HG03039 (cell line): ENCODE measurements around the gene E2F2.

Experiments used
- ATAC-seq: cut with Tn5 transposase; IDR thresholded peaks from one replicate; pipeline ENCODE4 v1.9.1; 2021; ENCODE audit warnings: mild to moderate bottlenecking, moderate library complexity; ENCODE audit not compliant: unreplicated experiment

The E2F2 gene

GRCh38 chr1:23530747-23531561, at the start of gene E2F2:
E2F2 (minus strand) TSS chr1:23531233; CDS start chr1:23530793, 440 bp downstream.
- ATAC-seq = peak; percentile 39

GRCh38 chr1:23578997-23579363, 47.9 kb upstream of the E2F2 start:
- no peak for ATAC-seq

GRCh38 chr1:23578311-23578996, 47.4 kb upstream of the E2F2 start:
- ATAC-seq = no peak

- peak; percentile 75 for ATAC-seq
Observed at GRCh38 chr1:23577056-23578004, 46.3 kb upstream of the E2F2 start.

- ATAC-seq = no peak
Observed at GRCh38 chr1:23576338-23577055, 45.5 kb upstream of the E2F2 start.

GRCh38 chr1:23575226-23575810, 44.3 kb upstream of the E2F2 start:
- no peak for ATAC-seq

GRCh38 chr1:23574265-23574754, 43.3 kb upstream of the E2F2 start:
- no peak for ATAC-seq

GRCh38 chr1:23573574-23574182, 42.6 kb upstream of the E2F2 start:
- no peak for ATAC-seq

- no peak for ATAC-seq
Observed at GRCh38 chr1:23571465-23571864, 40.4 kb upstream of the E2F2 start.

- ATAC-seq = no peak
Observed at GRCh38 chr1:23570001-23570691, 39.1 kb upstream of the E2F2 start.

GRCh38 chr1:23568608-23569383, 37.8 kb upstream of the E2F2 start:
- no peak for ATAC-seq

- no peak for ATAC-seq
Observed at GRCh38 chr1:23567996-23568607, 37.1 kb upstream of the E2F2 start.

GRCh38 chr1:23567629-23567995, 36.6 kb upstream of the E2F2 start:
- no peak for ATAC-seq

- no peak for ATAC-seq
Observed at GRCh38 chr1:23566304-23566703, 35.3 kb upstream of the E2F2 start.

GRCh38 chr1:23565776-23566175, 34.7 kb upstream of the E2F2 start:
- no peak for ATAC-seq

- no peak for ATAC-seq
Observed at GRCh38 chr1:23564529-23565122, 33.6 kb upstream of the E2F2 start.

GRCh38 chr1:23563755-23564374, 32.8 kb upstream of the E2F2 start:
- ATAC-seq = no peak
